Measurements from ENCODE around the gene MGLL.

Gene MGLL

DNA sequence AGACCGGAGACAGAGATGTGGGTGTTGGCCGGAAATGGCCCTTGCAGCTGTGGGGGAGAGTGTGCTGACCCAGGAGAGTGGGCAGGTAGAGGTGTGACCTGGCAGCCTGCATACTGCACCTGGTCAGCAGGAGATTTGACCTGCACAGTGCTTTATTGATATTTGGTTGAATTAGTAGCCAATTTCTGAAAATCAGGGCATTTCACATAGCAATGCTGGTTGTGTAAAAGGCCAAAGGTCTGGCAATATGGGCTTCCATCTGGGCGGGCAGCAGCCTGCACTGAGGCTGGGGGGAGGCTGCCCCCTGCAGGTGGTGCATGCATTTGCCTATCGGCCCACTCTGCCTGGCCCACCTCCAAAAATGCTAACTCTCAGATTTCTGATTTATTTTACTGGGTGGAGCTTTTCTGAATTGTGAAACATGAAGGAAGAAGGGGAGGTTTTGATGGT, 9.4 kb upstream of the MGLL start:
- Histone ChIP-seq H3K36me3 (replicated peaks; ENCODE audit: insufficient read depth, low read length) (no peaks in the 10 kb centered on the region), H3K9me2 (replicated peaks; ENCODE audit: insufficient read depth, low read length) (no peaks in the 10 kb centered on the region), H3K4me2 (ENCODE audit: low read depth, low read length) (no peak overlapping the region), H3F3A (ENCODE audit: insufficient read depth, low read length) (no peaks in the 10 kb centered on the region), H3K79me2 (ENCODE audit: low read length) (no peaks in the 10 kb centered on the region), H4K20me1 (ENCODE audit: insufficient read depth, low read length) (no peaks in the 10 kb centered on the region), H2AFZ (ENCODE audit: low read length) (no peak overlapping the region), H3K4me1 (ENCODE audit: low read length) (peaks cover 13% of the 10 kb centered on the region), H3K27ac (ENCODE audit: low read length) (no peak overlapping the region), H3K9me3 (replicated peaks; ENCODE audit: insufficient read depth, low read length) (no peaks in the 10 kb centered on the region), H3K4me3 (ENCODE audit: low read length) (no peak overlapping the region), H3K9ac (ENCODE audit: low read length) (no peak overlapping the region), H3K27me3 (replicated peaks; ENCODE audit: insufficient read depth, low read length) (no peaks in the 10 kb centered on the region)
- TF ChIP-seq EZH2 (optimal IDR thresholded peaks at IDR 0.05; ENCODE audit: low read depth, low read length) (no peak), EZH2phosphoT487 (IDR thresholded peaks at IDR 0.05; ENCODE audit: low read length) (no peak)
- TF ChIP-seq, protein P1, sequence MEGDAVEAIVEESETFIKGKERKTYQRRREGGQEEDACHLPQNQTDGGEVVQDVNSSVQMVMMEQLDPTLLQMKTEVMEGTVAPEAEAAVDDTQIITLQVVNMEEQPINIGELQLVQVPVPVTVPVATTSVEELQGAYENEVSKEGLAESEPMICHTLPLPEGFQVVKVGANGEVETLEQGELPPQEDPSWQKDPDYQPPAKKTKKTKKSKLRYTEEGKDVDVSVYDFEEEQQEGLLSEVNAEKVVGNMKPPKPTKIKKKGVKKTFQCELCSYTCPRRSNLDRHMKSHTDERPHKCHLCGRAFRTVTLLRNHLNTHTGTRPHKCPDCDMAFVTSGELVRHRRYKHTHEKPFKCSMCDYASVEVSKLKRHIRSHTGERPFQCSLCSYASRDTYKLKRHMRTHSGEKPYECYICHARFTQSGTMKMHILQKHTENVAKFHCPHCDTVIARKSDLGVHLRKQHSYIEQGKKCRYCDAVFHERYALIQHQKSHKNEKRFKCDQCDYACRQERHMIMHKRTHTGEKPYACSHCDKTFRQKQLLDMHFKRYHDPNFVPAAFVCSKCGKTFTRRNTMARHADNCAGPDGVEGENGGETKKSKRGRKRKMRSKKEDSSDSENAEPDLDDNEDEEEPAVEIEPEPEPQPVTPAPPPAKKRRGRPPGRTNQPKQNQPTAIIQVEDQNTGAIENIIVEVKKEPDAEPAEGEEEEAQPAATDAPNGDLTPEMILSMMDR (IDR thresholded peaks at IDR 0.05; ENCODE audit: low read length), result peak; percentile 95
- peak; percentile 47 for DNase-seq

DNA sequence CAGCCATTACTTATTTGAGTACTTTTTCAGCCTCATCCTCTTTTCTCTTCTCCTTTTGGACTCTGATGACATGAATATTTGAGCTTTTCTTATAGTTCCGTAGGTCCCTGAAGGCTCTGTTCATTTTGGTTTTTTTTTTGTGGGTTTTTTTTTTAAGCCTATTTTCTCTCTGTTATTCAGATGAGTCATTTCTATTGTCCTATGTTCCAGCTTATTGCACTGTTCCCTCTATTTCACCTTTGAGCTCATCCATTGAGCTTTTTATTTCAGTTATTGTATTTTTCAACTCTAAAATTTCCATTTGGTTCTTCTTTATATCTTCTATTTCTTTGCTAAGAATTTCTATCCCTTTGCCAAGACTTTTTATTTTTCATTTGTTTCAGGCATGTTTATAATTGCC, 7.2 kb upstream of the MGLL start:
- Histone ChIP-seq H4K20me1 (ENCODE audit: insufficient read depth, low read length) (no peaks in the 10 kb centered on the region), H3K4me1 (ENCODE audit: low read length) (peaks cover 4% of the 10 kb centered on the region; the same call in 1 of the 2 replicates), H3K79me2 (ENCODE audit: low read length) (no peaks in the 10 kb centered on the region), H2AFZ (ENCODE audit: low read length) (no peak overlapping the region), H3F3A (ENCODE audit: insufficient read depth, low read length) (no peaks in the 10 kb centered on the region), H3K4me3 (ENCODE audit: low read length) (no peak overlapping the region), H3K9me3 (replicated peaks; ENCODE audit: insufficient read depth, low read length) (no peaks in the 10 kb centered on the region), H3K36me3 (replicated peaks; ENCODE audit: insufficient read depth, low read length) (no peaks in the 10 kb centered on the region), H3K27me3 (replicated peaks; ENCODE audit: insufficient read depth, low read length) (no peaks in the 10 kb centered on the region), H3K9me2 (replicated peaks; ENCODE audit: insufficient read depth, low read length) (no peaks in the 10 kb centered on the region), H3K4me2 (ENCODE audit: low read depth, low read length) (no peak overlapping the region), H3K9ac (ENCODE audit: low read length) (no peak overlapping the region), H3K27ac (ENCODE audit: low read length) (no peak overlapping the region)
- TF ChIP-seq, protein P1 (IDR thresholded peaks at IDR 0.05; ENCODE audit: low read length), result no peak
- TF ChIP-seq EZH2phosphoT487 (IDR thresholded peaks at IDR 0.05; ENCODE audit: low read length) (no peak), EZH2 (optimal IDR thresholded peaks at IDR 0.05; ENCODE audit: low read depth, low read length) (no peak)
- no peak for DNase-seq

GRCh38 chr3:127827808-127828207, 5.5 kb upstream of the MGLL start:
- Histone ChIP-seq H3K4me3 (ENCODE audit: low read length) (no peak overlapping the region), H3K4me2 (ENCODE audit: low read depth, low read length) (no peak overlapping the region), H3K36me3 (replicated peaks; ENCODE audit: insufficient read depth, low read length) (no peaks in the 10 kb centered on the region), H3K27ac (ENCODE audit: low read length) (no peak overlapping the region), H3K79me2 (ENCODE audit: low read length) (no peaks in the 10 kb centered on the region), H3K9ac (ENCODE audit: low read length) (no peak overlapping the region), H3K4me1 (ENCODE audit: low read length) (peaks cover 4% of the 10 kb centered on the region; the same call in 1 of the 2 replicates), H3K9me2 (replicated peaks; ENCODE audit: insufficient read depth, low read length) (no peaks in the 10 kb centered on the region), H4K20me1 (ENCODE audit: insufficient read depth, low read length) (no peaks in the 10 kb centered on the region), H3F3A (ENCODE audit: insufficient read depth, low read length) (no peaks in the 10 kb centered on the region), H3K27me3 (replicated peaks; ENCODE audit: insufficient read depth, low read length) (peaks cover 5% of the 10 kb centered on the region), H3K9me3 (replicated peaks; ENCODE audit: insufficient read depth, low read length) (no peaks in the 10 kb centered on the region), H2AFZ (ENCODE audit: low read length) (no peak overlapping the region)
- DNase-seq, result no peak
- TF ChIP-seq, protein P1 (IDR thresholded peaks at IDR 0.05; ENCODE audit: low read length), result no peak
- TF ChIP-seq EZH2 (optimal IDR thresholded peaks at IDR 0.05; ENCODE audit: low read depth, low read length), result no peak
- TF ChIP-seq EZH2phosphoT487 (IDR thresholded peaks at IDR 0.05; ENCODE audit: low read length), result no peak

Measured in MM.1S (cell line).